Measurements from ENCODE around the gene CFL1. TPM values are rescaled to one million over a fixed set of nuclear protein-coding genes. Genes with fewer than 3 reads are reported as not detected.

The CFL1 gene
- total RNA-seq, 4 donors from 2014 or later = 961 to 2,313 (median 1,456) TPM

- H3K36me3 ChIP-seq = peaks cover 0 to 53% (median 0%) of the 10 kb centered on the region in 3 donors
- peak overlapping the region in 2 of 4 donors; percentile 18 to 22 for H3K4me3 ChIP-seq
- TF ChIP-seq CTCF (IDR thresholded peaks at IDR 0.05) (peak in 1 of 6 experiments; percentile 3), POLR2A (IDR thresholded peaks at IDR 0.05) (no peak)
- DNase-seq = peak in 1 of 3 donors; percentile 54
- peaks cover 11 to 45% (median 15%) of the 10 kb centered on the region in 4 donors for H3K4me1 ChIP-seq
- H3K27me3 ChIP-seq = no peaks in the 10 kb centered on the region
- H3K9me3 ChIP-seq = no peaks in the 10 kb centered on the region
- H3K27ac ChIP-seq = peak overlapping the region in 3 of 4 donors; percentile 75 to 97 (median 80)
Observed at GRCh38 chr11:65853246-65853979, 4.6 kb downstream of the CFL1 start.

DNA sequence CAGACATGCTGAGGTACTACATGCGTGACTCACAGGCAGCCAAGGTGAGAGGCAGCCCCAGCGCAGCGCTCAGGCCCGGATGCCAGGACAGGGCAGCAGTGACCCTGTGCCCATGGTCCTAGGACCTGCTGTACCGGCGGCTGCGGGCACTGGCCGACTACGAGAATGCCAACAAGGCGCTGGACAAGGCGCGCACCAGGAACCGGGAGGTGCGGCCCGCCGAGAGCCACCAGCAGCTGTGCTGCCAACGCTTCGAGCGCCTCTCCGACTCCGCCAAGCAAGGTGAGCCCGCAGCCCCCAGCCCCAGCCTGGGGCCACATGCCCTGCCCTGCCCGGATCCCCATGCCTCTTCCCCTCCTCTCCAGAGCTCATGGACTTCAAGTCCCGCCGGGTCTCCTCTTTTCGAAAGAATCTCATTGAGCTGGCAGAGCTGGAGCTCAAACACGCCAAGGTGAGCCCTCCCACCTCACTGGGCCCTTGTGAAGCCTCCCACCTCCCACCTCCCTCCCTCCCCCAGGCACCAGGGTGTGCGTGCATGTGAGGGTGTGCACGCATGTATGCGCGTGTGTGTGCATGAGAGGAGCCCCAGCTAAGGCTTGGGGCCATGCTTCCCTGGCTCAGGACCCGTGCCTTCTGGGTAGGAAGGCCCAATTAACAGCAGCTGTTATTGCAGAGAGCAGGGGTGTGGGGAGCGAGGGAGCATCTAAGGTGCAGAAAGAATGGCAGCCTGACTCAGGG, 5.3 kb downstream of the CFL1 start:
- H3K9me3 ChIP-seq = no peaks in the 10 kb centered on the region
- TF ChIP-seq CTCF (IDR thresholded peaks at IDR 0.05) (no peak), POLR2A (IDR thresholded peaks at IDR 0.05) (no peak)
- DNase-seq = peak in 2 of 3 donors; percentile 58 to 61
- H3K4me1 ChIP-seq = peaks cover 11 to 45% (median 15%) of the 10 kb centered on the region in 4 donors
- peak overlapping the region in 2 of 4 donors; percentile 18 to 22 for H3K4me3 ChIP-seq
- H3K36me3 ChIP-seq = peaks cover 0 to 53% (median 0%) of the 10 kb centered on the region in 3 donors
- H3K27me3 ChIP-seq = no peaks in the 10 kb centered on the region
- peak overlapping the region in 3 of 4 donors; percentile 75 to 97 (median 80) for H3K27ac ChIP-seq

DNA sequence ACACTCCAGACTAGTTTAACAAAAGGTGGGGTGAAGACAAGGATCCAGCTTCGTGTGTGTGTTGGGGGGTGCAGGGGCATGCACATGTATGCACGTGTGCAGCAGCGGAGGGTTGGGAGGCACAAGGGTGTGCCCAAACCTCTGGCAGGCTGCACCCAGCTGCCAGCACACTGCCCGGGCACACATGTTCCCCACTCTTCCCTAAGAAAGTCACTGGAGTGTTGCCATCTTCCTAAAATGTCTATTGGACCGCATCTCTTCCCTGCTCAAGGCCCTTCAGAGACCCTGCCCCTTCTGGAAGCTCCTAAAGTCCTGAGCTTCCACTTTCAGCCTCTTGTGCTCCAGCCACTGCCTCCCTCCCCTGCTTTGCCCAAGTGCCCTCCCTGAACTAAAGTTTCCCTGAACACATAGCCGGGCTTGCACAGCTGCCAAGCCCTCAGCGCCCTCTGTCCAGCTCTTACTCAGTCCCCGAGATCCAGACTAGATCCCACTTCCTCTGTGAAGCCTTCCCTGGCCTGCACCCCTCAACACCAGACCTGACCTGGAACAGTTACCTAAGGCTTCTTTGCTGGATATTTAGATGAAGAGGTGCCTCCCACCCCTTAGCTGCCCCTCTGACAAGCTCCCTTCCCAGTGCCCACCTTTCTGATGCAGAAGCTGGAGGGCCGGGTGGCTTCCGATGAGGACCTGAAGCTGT, 6.0 kb downstream of the CFL1 start:
- H3K27me3 ChIP-seq = no peaks in the 10 kb centered on the region
- H3K4me1 ChIP-seq = peaks cover 11 to 45% (median 15%) of the 10 kb centered on the region in 4 donors
- peak overlapping the region in 2 of 4 donors; percentile 18 to 22 for H3K4me3 ChIP-seq
- H3K9me3 ChIP-seq = no peaks in the 10 kb centered on the region
- H3K27ac ChIP-seq = peak overlapping the region in 3 of 4 donors; percentile 75 to 97 (median 80)
- TF ChIP-seq POLR2A (IDR thresholded peaks at IDR 0.05) (no peak), CTCF (IDR thresholded peaks at IDR 0.05) (no peak)
- H3K36me3 ChIP-seq = peaks cover 0 to 53% (median 0%) of the 10 kb centered on the region in 3 donors
- DNase-seq = no peak

GRCh38 chr11:65851083-65851579, 6.8 kb downstream of the CFL1 start:
- Histone ChIP-seq H3K4me3 (no peak overlapping the region), H3K27ac (peak overlapping the region in 1 of 4 donors; percentile 97), H3K27me3 (no peaks in the 10 kb centered on the region), H3K9me3 (no peaks in the 10 kb centered on the region), H3K36me3 (peaks cover 0 to 53% (median 0%) of the 10 kb centered on the region in 3 donors), H3K4me1 (peaks cover 6 to 41% (median 12%) of the 10 kb centered on the region in 4 donors)
- no peak for DNase-seq
- no peak for TF ChIP-seq POLR2A (IDR thresholded peaks at IDR 0.05)
- TF ChIP-seq CTCF (IDR thresholded peaks at IDR 0.05) = peak in 4 of 6 experiments; percentile 37 to 65 (median 56)
